ENCODE results near the gene EEF2K. TPM values are rescaled to one million over a fixed set of nuclear protein-coding genes. Genes with fewer than 3 reads are reported as not detected.
A peak's percentile ranks its signal among the peaks of the same experiment; 100 is the strongest.

The EEF2K gene
- polyA plus RNA-seq (2011; rRNA removed), result 9.6 and 13.5 TPM in 2 replicates
- 32.8 and 37.2 TPM in 2 replicates for polyA minus RNA-seq (2011; rRNA and poly(A)+ RNA removed)

- TF ChIP-seq CTCF (IDR thresholded peaks at IDR 0.05; ENCODE audit: low read depth, low read length), result peak; percentile 63
- Histone ChIP-seq H3K27me3 (ENCODE audit: control insufficient read depth, insufficient read depth, low read length) (no peaks in the 10 kb centered on the region), H3K4me3 (ENCODE audit: low read depth, low read length) (peak within 1 kb of the TSS; percentile 78), H3K27ac (ENCODE audit: low read depth, low read length) (peak within 1 kb of the TSS; percentile 73), H3K9me3 (ENCODE audit: control insufficient read depth, insufficient read depth, low read length) (peaks cover 4% of the 10 kb centered on the region)
- POLR2A ChIA-PET, result interaction anchor here (0.6 to 1.7 kb wide), 5 partner anchors 10 to 92 kb away, joined by 4 to 10 read pairs (median 5); no protein-coding TSS in a partner anchor
- DNase-seq (ENCODE audit: low read depth, low spot score), result peak; percentile 86
- CTCF ChIA-PET, result interaction anchor here (0.5 to 2.2 kb wide), 8 partner anchors 10 to 652 kb away, joined by 3 to 9 read pairs (median 4); no protein-coding TSS in a partner anchor
Observed at GRCh38 chr16:22206013-22206841, at the start of gene EEF2K. Gene EEF2K, plus strand, starts transcription at chr16:22206278. Its CDS starts 19,452 bp downstream, at chr16:22225730.

GRCh38 chr16:22161401-22161800 is 44.7 kb upstream of the EEF2K start:
- TF ChIP-seq CTCF (IDR thresholded peaks at IDR 0.05; ENCODE audit: low read depth, low read length), result no peak
- ChIA-PET CTCF (interaction anchor here (1.9 kb wide), 1 partner anchor 27 kb away, joined by 7 read pairs; no protein-coding TSS in a partner anchor), POLR2A (no interaction called here)
- no peak overlapping the region for H3K4me3 ChIP-seq (ENCODE audit: low read depth, low read length)
- DNase-seq (ENCODE audit: low read depth, low spot score), result no peak
- no peaks in the 10 kb centered on the region; the same call in 1 of the 2 replicates for H3K9me3 ChIP-seq (ENCODE audit: control insufficient read depth, insufficient read depth, low read length)
- H3K27me3 ChIP-seq (ENCODE audit: control insufficient read depth, insufficient read depth, low read length), result peaks cover 17% of the 10 kb centered on the region
- H3K27ac ChIP-seq (ENCODE audit: low read depth, low read length), result no peak overlapping the region

- ChIA-PET CTCF (no interaction called here), POLR2A (no interaction called here)
- no peak within 1 kb of the TSS for H3K4me3 ChIP-seq (ENCODE audit: low read depth, low read length)
- DNase-seq (ENCODE audit: low read depth, low spot score), result no peak
- TF ChIP-seq CTCF (IDR thresholded peaks at IDR 0.05; ENCODE audit: low read depth, low read length), result no peak
- H3K9me3 ChIP-seq (ENCODE audit: control insufficient read depth, insufficient read depth, low read length), result no peaks in the 10 kb centered on the region; the same call in 1 of the 2 replicates
- H3K27me3 ChIP-seq (ENCODE audit: control insufficient read depth, insufficient read depth, low read length), result peaks cover 17% of the 10 kb centered on the region
- no peak within 1 kb of the TSS for H3K27ac ChIP-seq (ENCODE audit: low read depth, low read length)
Observed at GRCh38 chr16:22161999-22162655, 44.0 kb upstream of the EEF2K start, which contains the start of gene SDR42E2. Gene SDR42E2, plus strand, starts transcription at chr16:22162506. Its CDS starts 3,077 bp downstream, at chr16:22165583.

- no peak for DNase-seq (ENCODE audit: low read depth, low spot score)
- Histone ChIP-seq H3K9me3 (ENCODE audit: control insufficient read depth, insufficient read depth, low read length) (no peaks in the 10 kb centered on the region; the same call in 1 of the 2 replicates), H3K4me3 (ENCODE audit: low read depth, low read length) (no peak overlapping the region), H3K27me3 (ENCODE audit: control insufficient read depth, insufficient read depth, low read length) (peaks cover 17% of the 10 kb centered on the region), H3K27ac (ENCODE audit: low read depth, low read length) (no peak overlapping the region)
- no peak for TF ChIP-seq CTCF (IDR thresholded peaks at IDR 0.05; ENCODE audit: low read depth, low read length)
- POLR2A ChIA-PET, result no interaction called here
- CTCF ChIA-PET, result no interaction called here
Observed at GRCh38 chr16:22162656-22163009, 43.4 kb upstream of the EEF2K start.
